HCT116 (cell line): ENCODE measurements around the gene STON1.

Source experiments
- CTCF ChIP-seq, 3 experiments: fragments of 200-600 bp in 1 of 3; sonication (generic) in 1 of 3; IDR thresholded peaks in 2 of 3; conservative IDR thresholded peaks in 1 of 3; 2 replicates each; pipeline ENCODE4 v1.5.1; 2012 to 2017; ENCODE audit warnings: low read depth in 2 of 3, low read length in 2 of 3, antibody characterized with exemption in 1 of 3, borderline replicate concordance in 1 of 3, control low read depth in 1 of 3, mild to moderate bottlenecking in 1 of 3, mixed read lengths in 1 of 3, mixed run types in 1 of 3, moderate library complexity in 1 of 3; ENCODE audit not compliant: insufficient read depth in 1 of 3
- EZH2 ChIP-seq: fragments of 200-600 bp; sonication (generic); IDR thresholded peaks from 2 replicates; pipeline ENCODE4 v1.6.1; 2017; ENCODE audit warnings: antibody characterized with exemption, mixed run types
- EZH2phosphoT487 ChIP-seq: fragments of 200-600 bp; IDR thresholded peaks from 2 replicates; pipeline ENCODE4 v1.6.1; 2018; ENCODE audit warnings: antibody characterized with exemption, borderline replicate concordance
- JUND ChIP-seq: IDR thresholded peaks from 2 replicates; pipeline ENCODE4 v1.6.1; 2012
- MAX ChIP-seq: IDR thresholded peaks from 2 replicates; pipeline ENCODE4 v1.6.1; 2012
- POLR2A ChIP-seq: IDR thresholded peaks from 2 replicates; pipeline ENCODE4 v1.7.0; 2011; ENCODE audit warnings: borderline replicate concordance; ENCODE audit not compliant: insufficient read depth, insufficient read length; ENCODE audit errors: extremely low read depth
- POLR2AphosphoS5 ChIP-seq: IDR thresholded peaks from 2 replicates; pipeline ENCODE4 v1.6.1; 2011; ENCODE audit warnings: mild to moderate bottlenecking, low read depth, low read length, moderate library complexity
- REST ChIP-seq: IDR thresholded peaks from 2 replicates; pipeline ENCODE4 v1.6.1; 2012; ENCODE audit warnings: low read depth
- SP1 ChIP-seq: IDR thresholded peaks from 2 replicates; pipeline ENCODE4 v1.6.1; 2012; ENCODE audit warnings: low read depth
- SRF ChIP-seq: IDR thresholded peaks from 2 replicates; pipeline ENCODE4 v1.6.1; 2012; ENCODE audit warnings: low read depth
- TCF7L2 ChIP-seq: IDR thresholded peaks from 2 replicates; pipeline ENCODE4 v1.7.0; 2011; ENCODE audit warnings: borderline replicate concordance, inconsistent platforms; ENCODE audit not compliant: insufficient read depth, insufficient read length; ENCODE audit errors: extremely low read depth
- YY1 ChIP-seq: IDR thresholded peaks from 2 replicates; pipeline ENCODE4 v1.6.1; 2011; ENCODE audit warnings: low read length, low read depth, moderate library complexity, mild to moderate bottlenecking; ENCODE audit not compliant: insufficient replicate concordance; ENCODE audit errors: extremely low read depth
- ZNF274 ChIP-seq: fragments of 200-500 bp; sonication (Bioruptor generic); IDR thresholded peaks from 2 replicates; pipeline ENCODE4 v1.6.1; 2014; ENCODE audit warnings: mild to moderate bottlenecking, low read depth, low read length, inconsistent platforms

GRCh38 chr2:48510329-48510728, 19.6 kb upstream of the STON1 start:
- no peak for TF ChIP-seq POLR2AphosphoS5
- no peak for TF ChIP-seq CTCF (IDR thresholded peaks at IDR 0.05 in 2 of 3, conservative IDR thresholded peaks at IDR 0.05 in 1 of 3; ENCODE audit: borderline replicate concordance in 1 of 3, insufficient read depth in 1 of 3, low read depth in 2 of 3, low read length in 2 of 3)
- TF ChIP-seq POLR2A: no peak
- no peak for TF ChIP-seq EZH2
- TF ChIP-seq EZH2phosphoT487: no peak
- TF ChIP-seq SP1: no peak
- TF ChIP-seq REST: no peak
- no peak for TF ChIP-seq SRF
- no peak for TF ChIP-seq ZNF274
- no peak for TF ChIP-seq MAX
- no peak for TF ChIP-seq JUND
- TF ChIP-seq TCF7L2: no peak
- TF ChIP-seq YY1: no peak
